Iris pigment epithelial cell (primary cell): ENCODE measurements around the gene AXL.
A peak's percentile ranks its signal among the peaks of the same experiment; 100 is the strongest.

Source experiments
- DNase-seq: peaks from one replicate; pipeline ENCODE4 v3.0.0-alpha.2; 2011; ENCODE audit warnings: low read depth

AXL gene

GRCh38 chr19:41308450-41309179, 89.6 kb downstream of the AXL start:
- DNase-seq, result peak; percentile 79

GRCh38 chr19:41309180-41310032, 90.4 kb downstream of the AXL start:
- DNase-seq, result no peak

- DNase-seq, result peak; percentile 83
Measured at GRCh38 chr19:41310033-41310831, 91.2 kb downstream of the AXL start, which contains the start of gene CCDC97. CCDC97 (plus strand) TSS chr19:41310172; CDS start chr19:41310311, 139 bp downstream.

- no peak for DNase-seq
Measured at GRCh38 chr19:41311072-41311471, 92.0 kb downstream of the AXL start.
